CD4-positive, alpha-beta T cell treated with Interleukin-15 for 4 hours (primary cell): Measurements from ENCODE around the gene SYNE1.
A peak's percentile ranks its signal among the peaks of the same experiment; 100 is the strongest.

Experiments
- DNase-seq: peaks from one replicate; pipeline ENCODE4 v3.0.0-alpha.2; 2020; ENCODE audit warnings: low spot score

Gene SYNE1

GRCh38 chr6:152273002-152273401 lies 364.2 kb downstream of the SYNE1 start:
- DNase-seq, result no peak

- DNase-seq, result no peak
Observed at GRCh38 chr6:152272486-152272885, 364.7 kb downstream of the SYNE1 start.

- DNase-seq, result no peak
Observed at GRCh38 chr6:152271776-152272464, 365.2 kb downstream of the SYNE1 start.

- DNase-seq, result no peak
Observed at GRCh38 chr6:152270301-152270925, 366.7 kb downstream of the SYNE1 start.

- no peak for DNase-seq
Observed at GRCh38 chr6:152268846-152269442, 368.2 kb downstream of the SYNE1 start.

GRCh38 chr6:152267967-152268845 lies 369.0 kb downstream of the SYNE1 start:
- DNase-seq, result peak; percentile 30

- no peak for DNase-seq
Observed at GRCh38 chr6:152265651-152266050, 371.5 kb downstream of the SYNE1 start.

- no peak for DNase-seq
Observed at GRCh38 chr6:152263582-152263981, 373.6 kb downstream of the SYNE1 start.

GRCh38 chr6:152261179-152261578 lies 376.0 kb downstream of the SYNE1 start:
- DNase-seq, result no peak

GRCh38 chr6:152259234-152259633 lies 377.9 kb downstream of the SYNE1 start:
- DNase-seq, result no peak

GRCh38 chr6:152257581-152257980 lies 379.6 kb downstream of the SYNE1 start:
- DNase-seq, result no peak

- DNase-seq, result no peak
Observed at GRCh38 chr6:152250127-152250526, 387.0 kb downstream of the SYNE1 start.

GRCh38 chr6:152248980-152249379 lies 388.2 kb downstream of the SYNE1 start:
- no peak for DNase-seq

- no peak for DNase-seq
Observed at GRCh38 chr6:152246554-152247337, 390.4 kb downstream of the SYNE1 start.

- DNase-seq, result no peak
Observed at GRCh38 chr6:152244998-152245630, 392.0 kb downstream of the SYNE1 start.

GRCh38 chr6:152241013-152241766 lies 396.0 kb downstream of the SYNE1 start:
- no peak for DNase-seq

- no peak for DNase-seq
Observed at GRCh38 chr6:152240436-152240835, 396.7 kb downstream of the SYNE1 start.

- DNase-seq, result no peak
Observed at GRCh38 chr6:152236370-152237097, 400.6 kb downstream of the SYNE1 start.

- DNase-seq, result peak; percentile 55
Observed at GRCh38 chr6:152233547-152234320, 403.4 kb downstream of the SYNE1 start.
